Mesothelial cell of epicardium (in vitro differentiated cells): ENCODE results near the gene ARHGAP42. TPM values are rescaled to one million over a fixed set of nuclear protein-coding genes. Genes with fewer than 3 reads are reported as not detected.

Experiments used
- DNase-seq, 2 experiments: peaks; one replicate each; pipeline ENCODE4 v3.0.0; 2021; ENCODE audit warnings: low spot score in 2 of 2; ENCODE audit not compliant: unreplicated experiment in 2 of 2
- H3K27ac Mint-ChIP-seq: 2 replicates; pipeline ENCODE4 v1.8.0; 2021; ENCODE audit warnings: mixed read lengths
- H3K27me3 Mint-ChIP-seq: 2 replicates; pipeline ENCODE4 v1.8.0; 2021; ENCODE audit warnings: low read depth, mixed read lengths
- H3K36me3 Mint-ChIP-seq: 2 replicates; pipeline ENCODE4 v1.8.0; 2021; ENCODE audit warnings: mixed read lengths
- H3K4me1 Mint-ChIP-seq: 2 replicates; pipeline ENCODE4 v1.8.0; 2021; ENCODE audit warnings: mixed read lengths
- H3K4me3 Mint-ChIP-seq: 2 replicates; pipeline ENCODE4 v1.8.0; 2021; ENCODE audit warnings: mild to moderate bottlenecking, moderate library complexity, mixed read lengths
- H3K9me3 Mint-ChIP-seq: 2 replicates; pipeline ENCODE4 v1.8.0; 2021; ENCODE audit warnings: mixed read lengths
- CTCF ChIP-seq: fragments of 200-600 bp; sonication (generic); IDR thresholded peaks from one replicate; pipeline ENCODE4 v1.5.0; 2021; ENCODE audit warnings: antibody characterized with exemption; ENCODE audit not compliant: unreplicated experiment
- total RNA-seq: library from RNA; stranded (reverse); gene quantifications from 3 replicates; pipeline ENCODE4 v1.2.1, GENCODE V29; 2021

Gene ARHGAP42
- total RNA-seq, 1 donor from 2014 or later: 19.4 TPM

DNA sequence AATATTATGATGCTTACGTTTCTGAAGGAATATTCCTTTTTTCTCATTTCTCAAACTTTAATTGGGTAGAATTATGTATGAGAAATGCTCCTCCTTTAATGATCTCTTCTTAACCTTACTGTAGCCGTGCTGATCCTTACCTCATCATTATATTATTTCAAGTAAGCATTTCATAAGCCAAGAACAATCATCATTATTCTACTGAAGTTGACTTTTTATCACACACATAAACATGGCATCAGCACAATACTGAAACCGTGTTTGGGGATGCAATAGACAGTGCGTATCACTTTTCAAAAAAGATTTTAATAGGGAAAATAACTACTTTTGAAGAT, 162.8 kb downstream of the ARHGAP42 start:
- no peaks in the 10 kb centered on the region for H3K36me3 Mint-ChIP-seq

GRCh38 chr11:100851147-100851546, 164.1 kb downstream of the ARHGAP42 start:
- Mint-ChIP-seq H3K27me3 (no peaks in the 10 kb centered on the region), H3K4me3 (no peak overlapping the region), H3K9me3 (peaks cover 5% of the 10 kb centered on the region), H3K4me1 (peaks cover 54% of the 10 kb centered on the region), H3K27ac (no peak overlapping the region), H3K36me3 (no peaks in the 10 kb centered on the region)
- no peak for DNase-seq
- no peak for TF ChIP-seq CTCF

More for the DNA sequence above, 162.8 kb downstream of the ARHGAP42 start:
- no peak for TF ChIP-seq CTCF
- H3K9me3 Mint-ChIP-seq: peaks cover 8% of the 10 kb centered on the region
- H3K27ac Mint-ChIP-seq: peak overlapping the region; percentile 85
- DNase-seq: no peak
- peaks cover 43% of the 10 kb centered on the region for H3K4me1 Mint-ChIP-seq
- H3K4me3 Mint-ChIP-seq: no peak overlapping the region
- H3K27me3 Mint-ChIP-seq: no peaks in the 10 kb centered on the region

GRCh38 chr11:100851584-100852152, 164.6 kb downstream of the ARHGAP42 start:
- no peak for TF ChIP-seq CTCF
- DNase-seq: no peak
- Mint-ChIP-seq H3K27me3 (no peaks in the 10 kb centered on the region), H3K36me3 (no peaks in the 10 kb centered on the region), H3K4me1 (peaks cover 58% of the 10 kb centered on the region), H3K27ac (no peak overlapping the region), H3K4me3 (no peak overlapping the region), H3K9me3 (no peaks in the 10 kb centered on the region)

DNA sequence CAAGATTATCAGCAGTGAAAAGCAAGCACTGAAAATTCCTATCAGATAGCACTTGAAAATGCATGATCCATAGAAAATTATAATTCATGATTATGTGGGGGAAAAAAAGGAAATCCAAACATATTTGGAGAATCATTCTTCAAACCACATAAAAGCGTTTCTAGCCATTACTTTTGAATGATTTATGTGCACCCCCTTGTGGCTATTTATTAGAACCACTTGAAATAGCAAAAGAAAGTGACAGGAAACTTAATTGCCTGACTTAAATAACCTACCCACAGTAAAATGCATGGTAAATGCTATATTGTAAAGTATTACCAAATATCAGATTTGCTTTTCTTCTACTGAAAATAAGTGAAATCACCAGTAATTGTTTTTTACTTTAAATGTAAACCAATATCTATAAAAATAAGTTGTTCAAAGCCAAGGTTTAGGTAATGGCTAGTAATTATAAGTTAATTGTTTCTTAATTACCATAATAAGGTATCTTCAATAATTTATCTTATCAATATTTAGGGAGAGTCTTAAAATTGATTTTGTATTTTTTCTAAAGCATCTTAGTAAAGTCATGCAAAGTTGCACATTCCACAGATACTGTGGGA, 168.5 kb downstream of the ARHGAP42 start:
- Mint-ChIP-seq H3K27me3 (no peaks in the 10 kb centered on the region), H3K9me3 (no peaks in the 10 kb centered on the region), H3K4me1 (peaks cover 45% of the 10 kb centered on the region), H3K27ac (no peak overlapping the region), H3K4me3 (no peak overlapping the region), H3K36me3 (no peaks in the 10 kb centered on the region)
- DNase-seq: no peak
- TF ChIP-seq CTCF: peak; percentile 59

DNA sequence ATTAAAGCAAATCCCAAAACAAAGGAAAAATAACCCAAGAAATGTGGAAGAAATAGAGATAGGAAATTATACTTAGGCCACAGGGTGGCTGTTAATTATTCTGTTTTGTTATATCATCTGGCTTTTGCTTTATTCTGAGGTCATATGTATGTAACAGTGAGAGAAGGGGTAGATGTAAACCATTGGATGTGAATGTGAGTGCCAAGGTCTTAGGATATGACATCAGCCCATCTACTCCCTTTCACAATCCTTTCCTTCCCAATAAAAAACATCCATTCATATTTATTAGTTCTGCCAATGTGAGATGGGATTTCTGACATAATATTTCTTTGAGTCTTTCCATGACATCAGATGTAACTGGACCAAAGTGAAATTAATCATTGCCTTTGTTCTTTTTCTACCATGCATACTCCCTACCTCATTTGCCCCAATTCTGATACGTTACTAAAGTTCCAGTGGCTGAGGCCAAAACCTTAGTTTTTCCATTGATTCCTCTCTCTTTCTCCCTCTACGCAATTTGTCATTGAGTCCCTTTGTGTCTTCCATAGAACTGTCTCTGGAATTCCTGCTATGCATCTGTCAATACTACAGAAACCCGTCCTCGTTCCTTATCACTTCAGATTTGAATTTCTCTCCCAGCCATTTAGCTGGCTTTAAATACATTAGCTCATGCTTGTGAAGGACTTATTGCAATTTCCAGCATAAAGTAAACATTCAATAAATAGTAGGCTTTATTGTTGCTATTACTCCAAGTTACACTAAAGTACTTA, 170.3 kb downstream of the ARHGAP42 start:
- no peak for TF ChIP-seq CTCF
- Mint-ChIP-seq H3K4me3 (no peak overlapping the region), H3K27me3 (no peaks in the 10 kb centered on the region), H3K4me1 (peaks cover 49% of the 10 kb centered on the region), H3K27ac (peak overlapping the region; percentile 4), H3K9me3 (peaks cover 6% of the 10 kb centered on the region), H3K36me3 (no peaks in the 10 kb centered on the region)
- no peak for DNase-seq
